HEK293T (cell line): ENCODE data around the gene USF2.

Experiments
- CTCF ChIA-PET: fragments of 350-600 bp; formaldehyde crosslinking; extraction: SDS; loops from one replicate; lab custom pipeline; 2021; ENCODE audit warnings: antibody characterized with exemption, inconsistent platforms; lab: Yijun Ruan, JAX
- POLR2A ChIA-PET: fragments of 350-600 bp; formaldehyde crosslinking; extraction: SDS; loops from one replicate; lab custom pipeline; 2020; ENCODE audit warnings: antibody characterized with exemption, inconsistent platforms; lab: Yijun Ruan, JAX
- DNase-seq: peaks from one replicate; pipeline ENCODE4 v3.0.0; 2012; ENCODE audit warnings: mixed read lengths; ENCODE audit errors: extremely low spot score
- ARNT ChIP-seq: fragments of 450-650 bp; IDR thresholded peaks from 2 replicates; pipeline ENCODE4 v1.6.1; 2017; ENCODE audit warnings: mild to moderate bottlenecking
- BHLHE40 ChIP-seq: fragments of 450-650 bp; IDR thresholded peaks from 2 replicates; pipeline ENCODE4 v1.6.1; 2016; ENCODE audit warnings: mild to moderate bottlenecking, moderate library complexity, borderline replicate concordance
- CTBP1 ChIP-seq: fragments of 450-650 bp; IDR thresholded peaks from 2 replicates; pipeline ENCODE4 v1.6.1; 2016; ENCODE audit warnings: borderline replicate concordance
- ELF4 ChIP-seq: fragments of 450-650 bp; IDR thresholded peaks from 2 replicates; pipeline ENCODE4 v1.6.1; 2017; ENCODE audit warnings: antibody characterized with exemption
- FOXA1 ChIP-seq: fragments of 450-650 bp; IDR thresholded peaks from 2 replicates; pipeline ENCODE4 v1.6.1; 2016; ENCODE audit warnings: mild to moderate bottlenecking
- FOXK2 ChIP-seq: fragments of 450-650 bp; IDR thresholded peaks from 2 replicates; pipeline ENCODE4 v1.6.1; 2016; ENCODE audit warnings: mild to moderate bottlenecking
- FOXM1 ChIP-seq: fragments of 450-650 bp; IDR thresholded peaks from 2 replicates; pipeline ENCODE4 v1.6.1; 2017; ENCODE audit warnings: mild to moderate bottlenecking, borderline replicate concordance
- HDGF ChIP-seq: fragments of 450-650 bp; IDR thresholded peaks from 2 replicates; pipeline ENCODE4 v1.6.1; 2017; ENCODE audit warnings: antibody characterized with exemption, borderline replicate concordance
- L3MBTL2 ChIP-seq: fragments of 450-650 bp; conservative IDR thresholded peaks from 2 replicates; pipeline ENCODE4 v1.6.1; 2016; ENCODE audit warnings: mild to moderate bottlenecking
- LEF1 ChIP-seq: fragments of 450-650 bp; IDR thresholded peaks from 2 replicates; pipeline ENCODE4 v1.6.1; 2017; ENCODE audit warnings: mild to moderate bottlenecking, borderline replicate concordance
- NFRKB ChIP-seq: fragments of 450-650 bp; IDR thresholded peaks from 2 replicates; pipeline ENCODE4 v1.6.1; 2016; ENCODE audit warnings: mild to moderate bottlenecking, moderate library complexity
- SP1 ChIP-seq: fragments of 450-650 bp; IDR thresholded peaks from 2 replicates; pipeline ENCODE4 v1.6.1; 2017
- SUZ12 ChIP-seq: fragments of 450-650 bp; IDR thresholded peaks from 2 replicates; pipeline ENCODE4 v1.6.1; 2016; ENCODE audit warnings: mild to moderate bottlenecking
- TARDBP ChIP-seq: fragments of 450-650 bp; IDR thresholded peaks from 2 replicates; pipeline ENCODE4 v1.6.1; 2016
- ZNF384 ChIP-seq: fragments of 450-650 bp; IDR thresholded peaks from 2 replicates; pipeline ENCODE4 v1.6.1; 2016
- TF ChIP-seq, protein P1 (sequence below): fragments of 450-650 bp; IDR thresholded peaks from 2 replicates; pipeline ENCODE4 v1.6.1; 2016

Gene USF2

DNA sequence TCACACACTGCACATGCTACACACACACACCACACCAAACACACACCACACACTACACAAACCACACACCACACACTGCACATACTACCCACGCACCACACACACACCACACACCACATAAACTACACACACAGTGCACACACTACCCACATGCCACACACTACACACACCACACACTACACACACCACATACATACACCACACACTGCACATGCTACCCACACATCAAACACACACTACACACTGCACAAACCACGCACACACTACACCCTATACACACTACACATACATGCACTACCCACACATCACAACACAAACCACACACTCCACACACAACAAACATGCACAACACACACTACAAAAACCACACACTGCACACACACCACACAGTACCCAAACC, 29.2 kb downstream of the USF2 start:
- TF ChIP-seq BHLHE40 (no peak), LEF1 (no peak), ARNT (no peak), ELF4 (no peak), FOXA1 (no peak), ZNF384 (no peak), SP1 (no peak), SUZ12 (no peak), FOXK2 (no peak)
- TF ChIP-seq, protein P1, sequence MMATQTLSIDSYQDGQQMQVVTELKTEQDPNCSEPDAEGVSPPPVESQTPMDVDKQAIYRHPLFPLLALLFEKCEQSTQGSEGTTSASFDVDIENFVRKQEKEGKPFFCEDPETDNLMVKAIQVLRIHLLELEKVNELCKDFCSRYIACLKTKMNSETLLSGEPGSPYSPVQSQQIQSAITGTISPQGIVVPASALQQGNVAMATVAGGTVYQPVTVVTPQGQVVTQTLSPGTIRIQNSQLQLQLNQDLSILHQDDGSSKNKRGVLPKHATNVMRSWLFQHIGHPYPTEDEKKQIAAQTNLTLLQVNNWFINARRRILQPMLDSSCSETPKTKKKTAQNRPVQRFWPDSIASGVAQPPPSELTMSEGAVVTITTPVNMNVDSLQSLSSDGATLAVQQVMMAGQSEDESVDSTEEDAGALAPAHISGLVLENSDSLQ: no peak
- ChIA-PET CTCF (no interaction called here), POLR2A (no interaction called here)
- no peak for DNase-seq

- DNase-seq: no peak
- ChIA-PET POLR2A (no interaction called here), CTCF (no interaction called here)
- TF ChIP-seq BHLHE40: no peak
- no peak for TF ChIP-seq SP1
- no peak for TF ChIP-seq ZNF384
- TF ChIP-seq ELF4: no peak
- TF ChIP-seq FOXA1: no peak
- TF ChIP-seq SUZ12: no peak
- no peak for TF ChIP-seq FOXK2
- no peak for TF ChIP-seq HDGF
- TF ChIP-seq, protein P1: no peak
These were observed 29.8 kb downstream of the USF2 start for GRCh38 chr19:35298561-35298972.

GRCh38 chr19:35299523-35300338, 31.0 kb downstream of the USF2 start:
- POLR2A ChIA-PET: no interaction called here

GRCh38 chr19:35300339-35300649, 31.5 kb downstream of the USF2 start:
- TF ChIP-seq SUZ12: no peak
- TF ChIP-seq CTBP1: no peak
- TF ChIP-seq ZNF384: no peak
- no peak for TF ChIP-seq FOXM1
- TF ChIP-seq L3MBTL2: no peak
- TF ChIP-seq SP1: no peak
- CTCF ChIA-PET: no interaction called here
- POLR2A ChIA-PET: no interaction called here
- no peak for DNase-seq

More at GRCh38 chr19:35299523-35300338, 31.0 kb downstream of the USF2 start:
- CTCF ChIA-PET: no interaction called here
- peak; percentile 97 for DNase-seq
- TF ChIP-seq L3MBTL2 (peak; percentile 56), FOXA1 (no peak)

DNA sequence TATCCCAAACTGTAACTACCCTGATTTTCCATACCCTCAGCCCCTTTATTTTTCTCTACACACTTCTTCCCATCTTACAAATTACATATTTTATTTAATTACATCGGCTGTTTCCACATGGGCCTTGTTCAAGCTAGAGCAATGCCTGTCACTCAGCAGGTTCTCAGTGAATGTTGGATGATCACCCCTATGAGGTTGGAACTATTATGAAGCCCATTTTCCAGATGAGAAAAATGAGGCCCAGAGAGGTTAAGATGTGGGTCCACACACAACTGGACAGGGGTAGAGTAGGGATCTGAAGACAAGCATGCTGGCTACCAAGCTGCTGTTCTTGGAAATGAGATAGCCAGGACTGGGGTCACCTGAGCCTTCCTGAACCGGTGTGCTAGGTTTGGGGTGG, 33.2 kb downstream of the USF2 start:
- CTCF ChIA-PET: no interaction called here
- TF ChIP-seq FOXM1: no peak
- no peak for TF ChIP-seq NFRKB
- no peak for TF ChIP-seq L3MBTL2
- no peak for TF ChIP-seq FOXK2
- no peak for TF ChIP-seq ELF4
- TF ChIP-seq TARDBP: no peak
- no peak for TF ChIP-seq SP1
- DNase-seq: no peak
- POLR2A ChIA-PET: no interaction called here

GRCh38 chr19:35302446-35302845, 33.7 kb downstream of the USF2 start:
- ChIA-PET POLR2A (no interaction called here), CTCF (no interaction called here)

GRCh38 chr19:35303357-35303915, 34.7 kb downstream of the USF2 start:
- POLR2A ChIA-PET: no interaction called here
- TF ChIP-seq SUZ12 (no peak), ZNF384 (no peak), LEF1 (no peak), L3MBTL2 (no peak), FOXA1 (no peak), FOXM1 (no peak), FOXK2 (no peak), ARNT (no peak), TARDBP (no peak), ELF4 (no peak), SP1 (no peak), NFRKB (no peak), CTBP1 (no peak), HDGF (no peak), BHLHE40 (no peak)
- TF ChIP-seq, protein P1: no peak
- CTCF ChIA-PET: no interaction called here
- no peak for DNase-seq

More at GRCh38 chr19:35302446-35302845, 33.7 kb downstream of the USF2 start:
- no peak for DNase-seq
- TF ChIP-seq ZNF384: no peak
- no peak for TF ChIP-seq ELF4
- TF ChIP-seq SUZ12: no peak
- TF ChIP-seq HDGF: no peak
- TF ChIP-seq BHLHE40: no peak
- TF ChIP-seq FOXK2: no peak
- no peak for TF ChIP-seq NFRKB
- TF ChIP-seq L3MBTL2: no peak
- no peak for TF ChIP-seq FOXM1
- no peak for TF ChIP-seq ARNT
- no peak for TF ChIP-seq TARDBP
- no peak for TF ChIP-seq SP1
